ENCODE results near the gene RELCH. TPM values are rescaled to one million over a fixed set of nuclear protein-coding genes. Genes with fewer than 3 reads are reported as not detected.

Gene RELCH
- total RNA-seq, 3 donors from 2014 or later = 39.0 to 60.2 (median 51.2) TPM

- no peak for DNase-seq
- H3K4me3 ChIP-seq = no peak overlapping the region
- intact Hi-C loops (cut with DNase I, micrococcal nuclease) = no loop called here
- TF ChIP-seq CTCF (IDR thresholded peaks at IDR 0.05) = no peak
- ATAC-seq = no peak
- H3K9me3 ChIP-seq = no peaks in the 10 kb centered on the region
- no peaks in the 10 kb centered on the region for H3K4me1 ChIP-seq (ENCODE audit: low read depth)
- no peaks in the 10 kb centered on the region for H3K36me3 ChIP-seq (ENCODE audit: low read depth)
Observed at GRCh38 chr18:62279561-62279960, 92.5 kb downstream of the RELCH start.

GRCh38 chr18:62280058-62280457 is 93.0 kb downstream of the RELCH start:
- TF ChIP-seq CTCF (IDR thresholded peaks at IDR 0.05) = no peak
- no peaks in the 10 kb centered on the region for H3K9me3 ChIP-seq
- ATAC-seq (no peak), DNase-seq (no peak)
- H3K4me1 ChIP-seq (ENCODE audit: low read depth) = no peaks in the 10 kb centered on the region
- intact Hi-C loops (cut with DNase I, micrococcal nuclease) = no loop called here
- H3K36me3 ChIP-seq (ENCODE audit: low read depth) = no peaks in the 10 kb centered on the region
- no peak overlapping the region for H3K4me3 ChIP-seq

GRCh38 chr18:62280786-62281185 is 93.7 kb downstream of the RELCH start:
- ATAC-seq = no peak
- no peaks in the 10 kb centered on the region for H3K36me3 ChIP-seq (ENCODE audit: low read depth)

GRCh38 chr18:62281684-62282083 is 94.6 kb downstream of the RELCH start:
- no peaks in the 10 kb centered on the region for H3K36me3 ChIP-seq (ENCODE audit: low read depth)

More at GRCh38 chr18:62280786-62281185, 93.7 kb downstream of the RELCH start:
- Histone ChIP-seq H3K9me3 (no peaks in the 10 kb centered on the region), H3K4me3 (no peak overlapping the region), H3K4me1 (ENCODE audit: low read depth) (no peaks in the 10 kb centered on the region)
- no peak for TF ChIP-seq CTCF (IDR thresholded peaks at IDR 0.05)
- no peak for DNase-seq
- intact Hi-C loops (cut with DNase I, micrococcal nuclease) = no loop called here

GRCh38 chr18:62282188-62282629 is 95.2 kb downstream of the RELCH start:
- ATAC-seq (no peak), DNase-seq (no peak)
- intact Hi-C loops (cut with DNase I, micrococcal nuclease) = no loop called here

More at GRCh38 chr18:62281684-62282083, 94.6 kb downstream of the RELCH start:
- TF ChIP-seq CTCF (IDR thresholded peaks at IDR 0.05) = no peak
- DNase-seq (no peak), ATAC-seq (no peak)
- Histone ChIP-seq H3K4me3 (no peak overlapping the region), H3K9me3 (no peaks in the 10 kb centered on the region), H3K4me1 (ENCODE audit: low read depth) (peaks cover 6% of the 10 kb centered on the region)
- intact Hi-C loops (cut with DNase I, micrococcal nuclease) = no loop called here

More at GRCh38 chr18:62282188-62282629, 95.2 kb downstream of the RELCH start:
- no peaks in the 10 kb centered on the region for H3K36me3 ChIP-seq (ENCODE audit: low read depth)
- H3K9me3 ChIP-seq = no peaks in the 10 kb centered on the region
- no peak for TF ChIP-seq CTCF (IDR thresholded peaks at IDR 0.05)
- no peak overlapping the region for H3K4me3 ChIP-seq
- peaks cover 11% of the 10 kb centered on the region for H3K4me1 ChIP-seq (ENCODE audit: low read depth)

All from mucosa of descending colon (tissue), 3 donors.